ENCODE data around the gene AGBL4.

The AGBL4 gene

DNA sequence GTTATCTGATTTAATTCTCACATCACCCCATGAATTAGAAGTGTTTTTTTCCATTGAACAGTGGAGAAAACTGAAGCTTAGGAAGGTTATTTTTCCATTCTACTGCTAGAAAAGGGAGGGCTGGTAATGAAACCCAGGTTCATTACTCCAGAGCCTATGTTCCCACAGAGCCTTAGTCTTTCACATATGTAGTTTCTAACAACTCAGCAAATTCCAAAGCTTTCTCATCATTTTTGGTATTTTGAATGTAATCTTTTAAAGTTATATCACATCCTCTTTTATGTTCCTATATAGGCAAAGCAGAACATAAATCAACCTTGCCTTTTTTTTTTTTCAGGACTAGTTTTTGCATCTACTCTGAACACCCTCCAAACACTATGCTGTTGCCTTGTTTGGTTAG, 1115.1 kb downstream of the AGBL4 start:
- DNase-seq (ENCODE audit: low spot score) (no peak), FAIRE-seq (no peak)

DNA sequence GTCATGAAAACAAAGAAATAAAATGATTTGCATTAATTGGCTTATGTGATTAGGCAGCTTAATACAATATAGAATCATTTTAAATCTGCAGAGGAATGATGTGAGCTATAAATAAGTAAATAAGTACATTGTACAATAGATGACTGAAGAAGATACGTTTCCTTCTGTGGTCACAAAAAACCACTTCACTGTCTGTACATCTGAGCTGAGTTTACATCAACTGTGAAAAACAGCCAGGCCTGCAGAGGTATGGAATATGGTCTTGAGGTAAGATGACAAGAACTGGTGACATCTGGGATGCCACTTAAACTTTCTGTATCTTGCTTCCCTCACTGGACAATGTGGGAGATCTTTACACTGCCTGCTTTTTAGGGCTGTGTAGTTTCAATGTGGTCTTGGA, 1117.0 kb downstream of the AGBL4 start:
- DNase-seq (ENCODE audit: low spot score) (no peak), FAIRE-seq (no peak)

DNA sequence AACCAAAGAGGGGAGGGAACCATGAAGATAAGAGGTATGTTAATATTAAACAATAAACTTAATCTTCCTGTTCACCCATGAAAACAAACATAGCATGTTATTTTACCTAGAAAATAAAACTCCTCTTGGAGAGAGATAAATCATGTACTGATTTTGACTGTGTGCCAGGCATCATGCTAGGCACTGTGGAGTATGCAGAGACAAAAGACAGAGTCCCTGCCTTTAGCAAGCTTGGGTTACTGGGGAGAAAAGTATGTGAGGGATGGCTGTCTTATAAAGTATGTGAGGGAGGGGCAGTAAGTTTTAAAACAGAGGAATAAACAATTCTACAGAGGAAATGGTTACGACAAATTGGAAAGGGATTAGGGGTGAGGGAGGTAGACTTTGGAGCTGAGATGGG, 1117.6 kb downstream of the AGBL4 start:
- no peak for FAIRE-seq
- no peak for DNase-seq (ENCODE audit: low spot score)

GRCh38 chr1:48903291-48903690, 1120.5 kb downstream of the AGBL4 start:
- no peak for DNase-seq (ENCODE audit: low spot score)
- no peak for FAIRE-seq

GRCh38 chr1:48898894-48899293, 1124.9 kb downstream of the AGBL4 start:
- no peak for FAIRE-seq
- no peak for DNase-seq (ENCODE audit: low spot score)

- DNase-seq (ENCODE audit: low spot score) = no peak
- no peak for FAIRE-seq
These were observed 1134.1 kb downstream of the AGBL4 start for GRCh38 chr1:48889615-48890014.

DNA sequence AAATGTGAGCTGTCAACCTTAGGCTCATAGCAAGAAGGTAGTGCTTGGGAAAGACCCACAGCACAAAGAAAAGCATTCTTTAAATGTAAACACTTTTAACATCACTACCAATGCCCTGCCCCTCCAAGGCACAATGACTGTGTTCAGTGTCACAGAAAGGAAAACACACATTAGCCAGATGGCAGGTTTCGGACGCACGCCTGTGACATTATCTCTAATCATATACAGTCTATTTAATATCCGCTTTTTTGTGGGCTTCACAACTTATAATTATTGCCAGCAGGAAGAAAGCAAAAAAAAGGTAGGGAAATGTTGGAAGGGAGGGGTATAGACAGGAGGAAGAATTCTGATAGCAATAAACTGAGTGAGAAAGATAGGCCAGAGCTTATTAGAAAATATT, 1134.7 kb downstream of the AGBL4 start:
- DNase-seq (ENCODE audit: low spot score) (no peak), FAIRE-seq (no peak)

DNA sequence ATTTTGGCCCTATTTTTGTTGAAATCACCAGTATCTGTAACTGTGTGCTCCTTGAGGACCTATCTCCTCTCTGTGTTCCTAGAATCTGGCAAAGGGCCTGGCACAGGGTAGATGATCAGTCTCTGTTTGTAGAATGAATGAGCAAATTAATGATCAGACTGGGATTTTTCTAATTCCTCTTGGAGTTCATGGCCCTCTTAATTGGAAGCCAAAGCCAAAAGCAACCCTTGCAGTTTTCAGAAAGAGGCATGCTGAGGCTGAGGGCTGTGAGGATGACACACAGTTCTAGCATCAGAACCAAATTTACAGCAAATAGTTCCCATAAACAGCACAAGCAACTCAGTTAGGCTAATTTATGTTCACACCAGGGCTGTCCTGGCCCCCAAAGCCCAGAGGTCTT, 1136.0 kb downstream of the AGBL4 start:
- FAIRE-seq (no peak), DNase-seq (ENCODE audit: low spot score) (no peak)

- DNase-seq (ENCODE audit: low spot score) (no peak), FAIRE-seq (no peak)
These were observed 1141.7 kb downstream of the AGBL4 start for GRCh38 chr1:48882020-48882419.

GRCh38 chr1:48878191-48878940, 1145.4 kb downstream of the AGBL4 start:
- DNase-seq (ENCODE audit: low spot score) = peak; percentile 95
- peak; percentile 97 for FAIRE-seq

- peak; percentile 44 for FAIRE-seq
- DNase-seq (ENCODE audit: low spot score) = peak; percentile 70
These were observed 1147.4 kb downstream of the AGBL4 start for GRCh38 chr1:48876330-48876785.

- FAIRE-seq (no peak), DNase-seq (ENCODE audit: low spot score) (no peak)
These were observed 1148.0 kb downstream of the AGBL4 start for GRCh38 chr1:48875552-48876329.

DNA sequence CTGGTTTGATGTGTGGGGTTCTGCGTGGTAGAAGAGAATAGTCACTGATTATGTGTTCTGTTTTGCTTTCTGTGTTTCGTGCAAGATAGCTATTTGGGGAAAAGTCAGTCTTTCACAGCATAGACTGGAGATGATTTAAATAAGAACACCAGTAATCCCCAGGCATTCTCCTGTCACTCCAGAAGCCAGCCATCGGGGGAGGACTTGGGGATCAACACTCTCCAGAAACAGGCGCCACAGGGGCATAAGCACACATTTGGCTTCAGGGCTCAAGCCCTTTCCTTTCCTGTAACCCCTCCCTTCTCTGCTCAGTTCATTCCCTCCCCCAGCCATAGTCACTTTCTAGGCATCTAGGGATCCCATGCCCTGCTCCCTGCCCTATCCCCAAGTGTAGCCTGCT, 1149.8 kb downstream of the AGBL4 start:
- FAIRE-seq = no peak
- no peak for DNase-seq (ENCODE audit: low spot score)

DNA sequence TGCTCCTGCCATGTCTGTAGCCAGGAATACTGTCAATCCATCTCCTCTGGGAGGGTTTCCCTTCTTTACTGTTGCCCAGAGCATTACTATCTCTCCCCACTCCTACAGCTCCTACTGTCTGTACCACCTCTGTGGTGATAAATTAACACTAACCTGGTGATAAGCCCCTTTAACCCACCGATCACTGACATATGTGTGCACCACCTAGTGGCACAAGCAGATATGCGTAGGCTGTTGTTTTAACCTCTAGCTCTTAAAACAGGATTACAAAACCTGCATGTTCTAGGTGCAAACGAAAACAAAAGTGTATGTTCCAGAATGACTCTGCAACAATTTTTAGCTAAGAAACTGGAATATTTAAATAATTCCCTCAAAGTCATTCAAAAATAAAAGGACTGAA, 1153.2 kb downstream of the AGBL4 start:
- FAIRE-seq (no peak), DNase-seq (ENCODE audit: low spot score) (no peak)

- no peak for FAIRE-seq
- DNase-seq (ENCODE audit: low spot score) = no peak
These were observed 1154.4 kb downstream of the AGBL4 start for GRCh38 chr1:48869116-48869893.

GRCh38 chr1:48864913-48865312, 1158.8 kb downstream of the AGBL4 start:
- FAIRE-seq (no peak), DNase-seq (ENCODE audit: low spot score) (no peak)

GRCh38 chr1:48859456-48859855, 1164.3 kb downstream of the AGBL4 start:
- FAIRE-seq (no peak), DNase-seq (ENCODE audit: low spot score) (no peak)

- DNase-seq (ENCODE audit: low spot score) (no peak), FAIRE-seq (no peak)
These were observed 1165.4 kb downstream of the AGBL4 start for GRCh38 chr1:48858200-48858920.

DNA sequence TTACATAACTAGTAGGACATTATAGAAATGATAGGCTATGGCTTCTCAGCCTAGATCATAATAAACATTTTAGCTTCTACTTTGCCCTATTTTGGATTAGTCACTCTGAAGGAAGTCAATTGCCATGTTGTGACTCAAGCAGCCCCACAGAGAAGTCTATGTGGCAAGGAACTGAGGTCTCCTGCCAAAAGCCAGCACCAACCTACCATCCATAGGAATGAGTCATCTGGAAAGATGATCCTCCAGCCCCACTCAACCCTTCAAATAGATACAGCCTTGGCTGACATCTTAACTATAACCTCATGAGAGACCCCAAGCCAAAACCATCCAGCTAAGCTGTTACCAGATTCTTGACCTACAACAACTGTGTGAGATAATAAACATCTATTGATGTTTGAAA, 1170.7 kb downstream of the AGBL4 start:
- DNase-seq (ENCODE audit: low spot score) = peak; percentile 80
- peak; percentile 89 for FAIRE-seq

- peak; percentile 4 for DNase-seq (ENCODE audit: low spot score)
These were observed 1172.1 kb downstream of the AGBL4 start for GRCh38 chr1:48851638-48852037.

GRCh38 chr1:48848035-48848434, 1175.7 kb downstream of the AGBL4 start:
- FAIRE-seq = no peak
- no peak for DNase-seq (ENCODE audit: low spot score)

More at GRCh38 chr1:48851638-48852037, 1172.1 kb downstream of the AGBL4 start:
- FAIRE-seq = no peak

Data from RCC 7860 (cell line).